ENCODE data around the gene TBCB.

DNA sequence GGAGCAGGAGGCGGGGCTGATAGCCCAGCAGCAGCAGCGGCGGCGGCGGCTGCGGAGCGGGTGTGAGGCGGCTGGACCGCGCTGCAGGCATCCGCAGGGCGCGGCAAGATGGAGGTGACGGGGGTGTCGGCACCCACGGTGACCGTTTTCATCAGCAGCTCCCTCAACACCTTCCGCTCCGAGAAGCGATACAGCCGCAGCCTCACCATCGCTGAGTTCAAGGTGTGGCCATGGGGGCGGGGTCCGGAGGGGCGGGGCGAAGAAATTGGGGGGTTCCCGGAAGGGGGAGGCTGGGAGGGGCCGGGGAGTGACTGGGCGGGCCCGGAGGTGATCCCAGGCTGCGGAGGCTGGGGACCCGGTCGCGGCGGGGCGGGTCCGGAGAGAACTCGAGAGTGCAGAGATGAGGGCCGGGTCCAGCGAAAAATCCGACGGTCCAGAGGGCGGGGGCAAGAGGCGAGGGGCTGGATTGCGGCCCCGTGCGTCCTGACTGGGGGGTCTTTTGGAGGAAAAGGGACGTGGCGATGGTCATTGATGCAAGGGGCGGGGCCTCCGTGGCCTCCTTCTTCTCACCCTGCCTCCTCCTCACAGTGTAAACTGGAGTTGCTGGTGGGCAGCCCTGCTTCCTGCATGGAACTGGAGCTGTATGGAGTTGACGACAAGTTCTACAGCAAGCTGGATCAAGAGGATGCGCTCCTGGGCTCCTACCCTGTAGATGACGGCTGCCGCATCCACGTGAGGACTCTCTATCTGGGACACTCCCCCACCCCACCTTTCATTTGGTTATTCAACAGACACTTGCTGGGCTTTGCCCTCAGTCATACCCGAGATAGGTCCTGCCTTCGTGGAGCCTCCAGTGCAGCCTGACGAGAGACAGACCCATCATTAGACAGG is at the start of gene TBCB:
- TF ChIP-seq POLR2A (IDR thresholded peaks at IDR 0.05; ENCODE audit: low read depth, low read length) (peak; percentile 69), CTCF (conservative IDR thresholded peaks at IDR 0.05; ENCODE audit: low read depth, low read length) (no peak), MAZ (IDR thresholded peaks at IDR 0.05; ENCODE audit: borderline replicate concordance, low read depth, low read length) (peak; percentile 69; the same call in 1 of the 2 replicates), MXI1 (IDR thresholded peaks at IDR 0.05; ENCODE audit: borderline replicate concordance, low read depth, low read length) (no peak), RCOR1 (IDR thresholded peaks at IDR 0.05; ENCODE audit: insufficient replicate concordance, low read length) (no peak)
